Upper lobe of left lung (tissue), 6 donors: ENCODE data around the gene SCIMP. TPM values are rescaled to one million over a fixed set of nuclear protein-coding genes. Genes with fewer than 3 reads are reported as not detected.
"Not testable (repeated sequence)": the region's sequence is repeated elsewhere in the genome, so short reads cannot be mapped to it uniquely, and the experiment has no call there.

ENCODE experiments used
- ATAC-seq, 2 donors: fragments of 200-7000 bp; cut with Tn5 transposase; one replicate each; pipeline ENCODE4 v1.9.1; 2022; ENCODE audit warnings: mild to moderate bottlenecking in 2 of 2, moderate library complexity in 2 of 2; ENCODE audit not compliant: low FRiP score in 2 of 2
- DNase-seq, 2 donors: peaks; one replicate each; pipeline ENCODE4 v3.0.0-alpha.2; 2019 to 2020
- H3K27ac ChIP-seq, 4 donors: fragments of 200-600 bp; sonication (generic); one replicate each; pipeline ENCODE4 v1.5.1; 2016 to 2019
- H3K27me3 ChIP-seq, 4 donors: fragments of 200-600 bp; sonication (generic); one replicate each; pipeline ENCODE4 v1.5.1; 2017 to 2019
- H3K36me3 ChIP-seq, 4 donors: fragments of 200-600 bp; sonication (generic); one replicate each; pipeline ENCODE4 v1.5.1; 2016 to 2019
- H3K4me1 ChIP-seq, 4 donors: fragments of 200-600 bp; sonication (generic); one replicate each; pipeline ENCODE4 v1.5.1; 2018 to 2019
- H3K4me3 ChIP-seq, 4 donors: fragments of 200-600 bp; sonication (generic); one replicate each; pipeline ENCODE4 v1.5.1; 2017 to 2019; ENCODE audit warnings: mild to moderate bottlenecking in 2 of 4, moderate library complexity in 1 of 4
- H3K9me3 ChIP-seq, 4 donors: fragments of 200-600 bp; sonication (generic); one replicate each; pipeline ENCODE4 v1.5.1; 2018 to 2019
- EP300 ChIP-seq, 4 donors: sonication (generic); formaldehyde crosslinking; IDR thresholded peaks; one replicate each; pipeline ENCODE4 v1.5.1; 2017; ENCODE audit warnings: antibody characterized with exemption in 4 of 4, control low read depth in 2 of 4
- POLR2A ChIP-seq, 4 donors: fragments of 450-650 bp; IDR thresholded peaks; one replicate each; pipeline ENCODE4 v1.5.1; 2016 to 2017; ENCODE audit warnings: antibody characterized with exemption in 4 of 4, mild to moderate bottlenecking in 2 of 4
- POLR2AphosphoS5 ChIP-seq, 2 donors: sonication (generic); formaldehyde crosslinking; IDR thresholded peaks; one replicate each; pipeline ENCODE4 v1.5.1; 2017; ENCODE audit warnings: antibody characterized with exemption in 2 of 2
- WGBS, 2 donors: methylation state at CpG; one replicate each; pipeline ENCODE4 v1.1.5; 2017 to 2018; 5-methylcytosine and 5-hydroxymethylcytosine counted together
- total RNA-seq, 6 donors: library from RNA; depleted of rRNA in 4 of 6; stranded (reverse); fragments of >200 nt in 4 of 6; gene quantifications; one replicate each; pipeline versions ENCODE4 v1.1.0 to v1.2.1, GENCODE V29; 2016 to 2021
- TF ChIP-seq, protein P1 (sequence below), 6 experiments: fragments of 450-650 bp in 4 of 6; fragments of 200-600 bp in 2 of 6; sonication (generic) in 2 of 6; IDR thresholded peaks; one replicate each; pipeline ENCODE4 v1.5.1; 2016 to 2019; ENCODE audit warnings: antibody characterized with exemption in 6 of 6
- donor health status: DM: no; HTN: no; CAD: no; lungs with moderate emphysema.
- donor health status: DM: no; HTN: yes; CAD: no; lungs with severe emphysema.

The SCIMP gene
- total RNA-seq, 6 donors from 2014 or later: 6.3 to 30.6 (median 10.7) TPM

DNA sequence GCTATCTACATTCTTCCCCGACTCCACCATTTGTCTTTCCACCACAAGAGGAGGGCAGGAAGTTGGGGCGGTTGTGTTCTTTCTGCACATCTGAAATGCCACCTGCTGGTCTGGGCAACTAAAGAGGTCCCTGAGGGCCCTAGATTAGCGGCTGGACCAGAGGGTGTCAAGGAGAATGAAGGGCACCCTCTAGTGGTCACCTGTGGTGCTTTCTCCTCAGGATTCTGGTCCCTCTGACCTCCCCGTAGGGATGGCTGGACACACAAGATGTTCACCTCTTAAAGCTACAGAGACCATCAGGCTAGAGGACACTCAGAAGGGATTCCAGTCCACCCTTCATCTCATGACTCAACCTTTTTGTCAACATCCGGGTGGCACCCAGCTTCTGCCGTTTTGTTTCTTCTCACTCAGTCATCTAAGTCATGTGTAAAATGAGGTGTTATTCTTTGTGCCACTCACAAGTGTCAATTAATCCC lies 2.9 kb upstream of the SCIMP start:
- H3K4me1 ChIP-seq: peaks cover 0 to 6% (median 0%) of the 10 kb centered on the region in 4 donors
- H3K27ac ChIP-seq: no peak overlapping the region
- peak in 1 of 2 donors; percentile 86 for DNase-seq
- H3K27me3 ChIP-seq: no peaks in the 10 kb centered on the region
- no peak overlapping the region for H3K4me3 ChIP-seq
- TF ChIP-seq POLR2A (IDR thresholded peaks at IDR 0.05) (no peak), EP300 (IDR thresholded peaks at IDR 0.05) (no peak), POLR2AphosphoS5 (IDR thresholded peaks at IDR 0.05) (no peak)
- TF ChIP-seq, protein P1, sequence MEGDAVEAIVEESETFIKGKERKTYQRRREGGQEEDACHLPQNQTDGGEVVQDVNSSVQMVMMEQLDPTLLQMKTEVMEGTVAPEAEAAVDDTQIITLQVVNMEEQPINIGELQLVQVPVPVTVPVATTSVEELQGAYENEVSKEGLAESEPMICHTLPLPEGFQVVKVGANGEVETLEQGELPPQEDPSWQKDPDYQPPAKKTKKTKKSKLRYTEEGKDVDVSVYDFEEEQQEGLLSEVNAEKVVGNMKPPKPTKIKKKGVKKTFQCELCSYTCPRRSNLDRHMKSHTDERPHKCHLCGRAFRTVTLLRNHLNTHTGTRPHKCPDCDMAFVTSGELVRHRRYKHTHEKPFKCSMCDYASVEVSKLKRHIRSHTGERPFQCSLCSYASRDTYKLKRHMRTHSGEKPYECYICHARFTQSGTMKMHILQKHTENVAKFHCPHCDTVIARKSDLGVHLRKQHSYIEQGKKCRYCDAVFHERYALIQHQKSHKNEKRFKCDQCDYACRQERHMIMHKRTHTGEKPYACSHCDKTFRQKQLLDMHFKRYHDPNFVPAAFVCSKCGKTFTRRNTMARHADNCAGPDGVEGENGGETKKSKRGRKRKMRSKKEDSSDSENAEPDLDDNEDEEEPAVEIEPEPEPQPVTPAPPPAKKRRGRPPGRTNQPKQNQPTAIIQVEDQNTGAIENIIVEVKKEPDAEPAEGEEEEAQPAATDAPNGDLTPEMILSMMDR (IDR thresholded peaks at IDR 0.05): peak; percentile 61 to 87 (median 76)
- peaks cover 0 to 6% (median 0%) of the 10 kb centered on the region in 4 donors for H3K36me3 ChIP-seq
- WGBS, 2 donors: 19 to 20% methylated on average over 6 of the region's 6 CpGs
- peak; percentile 81 to 90 for ATAC-seq
- no peaks in the 10 kb centered on the region for H3K9me3 ChIP-seq

DNA sequence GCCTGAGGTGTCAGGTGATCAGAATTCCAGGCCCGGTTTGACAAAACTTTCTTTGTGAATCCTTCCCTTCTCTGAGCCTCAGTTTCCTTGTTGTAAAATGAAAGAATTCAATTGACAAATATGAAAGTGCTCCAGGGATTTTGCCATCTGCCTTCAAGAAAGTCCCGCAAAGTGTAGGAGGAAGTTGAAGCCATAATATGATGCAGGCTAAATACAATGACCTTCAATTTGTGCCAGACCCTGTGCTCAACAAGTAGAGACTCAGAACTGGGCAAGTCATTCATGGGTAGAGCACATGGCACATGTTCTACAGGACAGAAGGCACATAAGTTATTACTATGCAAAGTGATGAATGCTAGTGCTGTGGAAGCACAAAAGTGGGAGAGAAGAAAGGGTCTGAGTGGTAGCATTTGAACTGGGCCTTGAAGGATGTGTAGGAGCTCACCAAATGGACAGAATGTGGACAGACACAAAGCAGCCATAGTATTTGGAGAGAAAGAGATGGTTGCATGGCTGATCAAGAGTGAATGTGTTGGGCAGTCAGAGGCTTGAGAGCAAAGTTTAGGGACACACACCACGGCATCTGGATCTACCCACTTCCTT lies 2.4 kb upstream of the SCIMP start:
- Histone ChIP-seq H3K36me3 (peaks cover 0 to 6% (median 0%) of the 10 kb centered on the region in 4 donors), H3K9me3 (no peaks in the 10 kb centered on the region), H3K27ac (no peak overlapping the region), H3K27me3 (no peaks in the 10 kb centered on the region), H3K4me1 (peaks cover 0 to 6% (median 4%) of the 10 kb centered on the region in 4 donors), H3K4me3 (no peak overlapping the region)
- DNase-seq (no peak), ATAC-seq (no peak)
- WGBS, 2 donors: 73 to 77% methylated on average over 3 of the region's 3 CpGs
- no peak for TF ChIP-seq POLR2A (IDR thresholded peaks at IDR 0.05)
- no peak for TF ChIP-seq EP300 (IDR thresholded peaks at IDR 0.05)
- no peak for TF ChIP-seq POLR2AphosphoS5 (IDR thresholded peaks at IDR 0.05)
- TF ChIP-seq, protein P1 (IDR thresholded peaks at IDR 0.05): no peak

DNA sequence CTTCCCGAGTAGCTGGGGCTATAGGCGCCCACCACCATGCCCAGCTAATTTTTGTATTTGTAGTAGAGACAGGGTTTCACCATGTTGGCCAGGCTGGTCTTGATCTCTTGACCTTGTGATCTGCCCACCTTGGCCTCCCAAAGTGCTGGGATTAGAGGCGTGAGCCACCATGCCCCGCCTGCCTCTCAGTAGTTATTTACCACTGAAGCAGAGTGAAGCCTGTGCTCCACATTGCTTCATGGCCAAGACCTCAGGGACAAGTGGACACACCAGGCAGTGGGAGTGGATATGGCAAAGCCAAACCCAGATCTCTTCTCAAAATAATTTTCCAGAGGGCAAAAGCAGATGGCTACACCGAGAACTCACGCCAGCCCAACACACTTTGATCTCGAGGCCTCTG lies 1.2 kb downstream of the SCIMP start:
- not testable (repeated sequence) for DNase-seq, ATAC-seq, H3K9me3 ChIP-seq, H3K36me3 ChIP-seq, H3K27me3 ChIP-seq
- Histone ChIP-seq H3K27ac (peak overlapping the region in 3 of 4 donors; percentile 8 to 75 (median 49)), H3K4me3 (peak overlapping the region in 1 of 4 donors; percentile 29), H3K4me1 (peaks cover 5 to 17% (median 9%) of the 10 kb centered on the region in 4 donors)
- 91 to 92% methylated on average over 6 to 7 of the region's 7 CpGs for WGBS, 2 donors

DNA sequence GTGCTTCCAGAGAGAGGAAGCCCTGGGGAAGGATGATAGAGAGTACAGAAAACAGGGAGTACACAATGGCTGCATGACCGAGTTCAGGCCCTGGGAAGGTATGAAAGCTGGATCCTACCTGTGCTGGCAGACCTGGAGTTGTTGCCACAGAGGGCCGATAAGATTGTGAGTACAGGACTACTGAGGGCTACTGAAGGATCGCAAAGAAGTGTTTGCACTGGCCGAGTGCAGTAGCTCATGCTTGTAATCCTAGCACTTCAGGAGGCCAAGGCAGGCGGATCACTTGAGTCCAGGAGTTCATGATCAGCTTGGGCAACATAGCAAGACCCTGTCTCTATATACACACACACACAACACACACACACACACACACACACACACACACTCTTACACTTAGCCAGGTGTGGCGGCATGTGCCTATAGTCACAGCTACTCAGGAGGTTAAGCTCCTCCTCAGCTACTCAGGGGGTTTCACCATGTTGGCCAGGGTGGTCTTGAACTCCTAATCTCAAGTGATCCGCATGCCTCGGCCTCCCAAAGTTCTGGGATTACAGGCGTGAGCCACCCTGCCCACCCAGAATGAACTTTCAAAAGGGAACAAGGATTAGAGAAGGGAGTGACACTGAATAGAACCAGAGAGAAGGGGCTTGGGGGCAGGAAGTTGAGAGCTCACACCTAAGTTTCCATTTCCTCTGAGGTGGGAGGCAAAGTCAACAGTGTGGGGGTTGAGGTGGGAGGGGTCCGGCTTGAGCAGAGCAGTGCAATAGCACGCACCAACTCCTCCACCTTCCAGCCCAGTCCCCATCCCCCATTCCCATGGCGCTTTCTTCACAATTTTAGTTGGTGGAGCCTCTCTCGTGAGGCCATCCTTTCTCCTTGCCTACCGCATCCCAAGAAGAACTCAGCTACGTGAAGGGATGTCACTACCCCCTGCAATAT lies 7.5 kb downstream of the SCIMP start:
- Histone ChIP-seq H3K4me3 (no peak overlapping the region), H3K4me1 (peaks cover 11 to 30% (median 24%) of the 10 kb centered on the region in 4 donors), H3K36me3 (no peaks in the 10 kb centered on the region), H3K27ac (peak overlapping the region; percentile 2 to 57 (median 40)), H3K27me3 (no peaks in the 10 kb centered on the region), H3K9me3 (no peaks in the 10 kb centered on the region)
- TF ChIP-seq, protein P1 (IDR thresholded peaks at IDR 0.05): no peak
- peak in 1 of 2 donors; percentile 19 for TF ChIP-seq POLR2AphosphoS5 (IDR thresholded peaks at IDR 0.05)
- no peak for TF ChIP-seq POLR2A (IDR thresholded peaks at IDR 0.05)
- no peak for TF ChIP-seq EP300 (IDR thresholded peaks at IDR 0.05)
- 84 to 89% methylated on average over 15 of the region's 15 CpGs for WGBS, 2 donors
- ATAC-seq (peak; percentile 12 to 90), DNase-seq (peak in 1 of 2 donors; percentile 87)
